Activated naive CD4-positive, alpha-beta T cell treated with anti-CD3 and anti-CD28 coated beads for 36 hours (primary cell): Measurements from ENCODE around the gene MARCHF10. TPM values are rescaled to one million over a fixed set of nuclear protein-coding genes. Genes with fewer than 3 reads are reported as not detected.

Experiments
- CTCF ChIA-PET: fragments of 350-600 bp; sonication (Branson Sonifier 250); formaldehyde crosslinking; loops from one replicate; lab custom pipeline; 2021; ENCODE audit warnings: antibody characterized with exemption; lab: Charles Lee
- DNase-seq: peaks from one replicate; pipeline ENCODE4 v3.0.0-alpha.2; 2020
- H3K27ac Mint-ChIP-seq: one replicate; pipeline ENCODE4 v1.8.0; 2021; ENCODE audit warnings: mild to moderate bottlenecking, mixed read lengths
- H3K27me3 Mint-ChIP-seq: one replicate; pipeline ENCODE4 v1.8.0; 2021; ENCODE audit warnings: low read depth, mixed read lengths
- H3K36me3 Mint-ChIP-seq: one replicate; pipeline ENCODE4 v1.8.0; 2021; ENCODE audit warnings: low read depth, mixed read lengths
- H3K4me1 Mint-ChIP-seq: one replicate; pipeline ENCODE4 v1.8.0; 2021; ENCODE audit warnings: low read depth, mixed read lengths
- H3K4me3 Mint-ChIP-seq: one replicate; pipeline ENCODE4 v1.8.0; 2021; ENCODE audit warnings: mild to moderate bottlenecking, moderate library complexity, mixed read lengths
- H3K9me3 Mint-ChIP-seq: one replicate; pipeline ENCODE4 v1.8.0; 2021; ENCODE audit warnings: mixed read lengths
- intact Hi-C: fragments of 100-400 bp; cut with micrococcal nuclease; formaldehyde crosslinking; loops from one replicate; pipeline ENCODE4 v1.15.1; 2023
- total RNA-seq, 2 experiments: library from RNA; stranded (reverse); gene quantifications; one replicate each; pipeline ENCODE4 v1.2.3, GENCODE V29; 2021

Gene MARCHF10
- total RNA-seq, 2 experiments from 2014 or later = not detected

DNA sequence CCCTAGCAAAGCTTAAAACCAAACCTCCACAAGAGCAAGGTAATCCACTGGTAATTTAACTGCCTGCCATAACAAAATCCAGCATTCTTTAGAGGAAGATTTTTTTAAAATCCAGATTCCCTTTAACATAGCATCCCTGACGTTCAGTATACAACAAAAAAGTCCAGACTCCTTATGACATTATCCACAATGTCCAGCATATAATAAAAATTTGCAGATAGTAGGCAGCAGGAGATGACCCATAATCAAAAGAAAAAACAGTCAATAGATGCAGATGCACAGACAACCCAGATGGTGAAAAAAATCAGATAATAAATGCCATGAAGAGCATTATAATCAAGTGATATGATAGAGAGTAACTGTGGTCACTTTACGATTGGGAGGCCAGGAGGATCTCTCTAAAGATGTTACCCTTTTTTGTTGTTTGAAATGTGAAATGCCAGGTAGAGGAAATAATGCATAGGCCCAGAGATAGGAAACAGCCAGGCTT lies 147.4 kb downstream of the MARCHF10 start:
- intact Hi-C loops = no loop called here
- no peak for DNase-seq
- no peak overlapping the region for H3K4me3 Mint-ChIP-seq
- H3K27me3 Mint-ChIP-seq = peaks cover 20% of the 10 kb centered on the region
- H3K4me1 Mint-ChIP-seq = no peaks in the 10 kb centered on the region
- CTCF ChIA-PET = interaction anchor here (0.5 kb wide), 1 partner anchor 523 kb away, joined by 5 read pairs; no protein-coding TSS in a partner anchor
- no peak overlapping the region for H3K27ac Mint-ChIP-seq
- peaks cover 12% of the 10 kb centered on the region for H3K9me3 Mint-ChIP-seq
- H3K36me3 Mint-ChIP-seq = peaks cover 3% of the 10 kb centered on the region

DNA sequence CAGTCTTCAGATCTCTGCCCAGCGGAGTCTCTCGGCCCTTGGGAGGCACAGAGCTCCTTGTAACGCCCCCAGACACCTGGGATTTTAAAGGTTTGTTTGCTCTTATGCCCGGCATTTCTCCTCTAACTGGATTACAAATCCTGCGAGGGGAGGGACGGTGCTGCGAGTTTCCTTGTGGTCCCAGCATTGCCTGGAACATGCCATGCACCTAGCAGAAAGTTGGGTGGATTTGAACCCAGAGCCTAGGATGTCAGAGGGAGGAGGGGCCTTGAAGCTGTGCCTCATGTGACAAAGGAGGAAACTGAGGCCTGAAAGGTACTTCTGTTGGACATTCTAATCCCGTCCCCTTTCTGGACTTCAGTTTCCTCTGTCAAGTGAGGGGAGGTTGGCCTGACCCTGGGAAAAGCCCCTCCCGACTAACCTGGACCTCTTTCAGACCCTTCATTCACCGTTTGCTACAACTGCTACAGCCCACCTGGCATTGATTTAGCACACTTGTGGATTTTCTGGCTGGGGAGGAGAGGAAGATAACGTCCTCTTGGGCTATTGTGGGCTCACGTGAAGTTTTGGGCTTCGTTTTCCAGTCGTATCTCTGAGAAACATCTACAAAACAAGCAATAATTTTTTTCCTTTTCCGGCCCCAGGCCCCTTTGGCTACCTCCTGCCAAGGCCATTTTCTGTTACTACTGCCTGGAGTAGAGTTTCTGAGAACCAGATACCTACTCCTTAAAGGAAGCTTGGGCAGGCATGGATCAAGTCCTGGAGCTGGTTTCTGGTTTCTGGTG lies 149.8 kb downstream of the MARCHF10 start:
- Mint-ChIP-seq H3K9me3 (peaks cover 12% of the 10 kb centered on the region), H3K27me3 (peaks cover 27% of the 10 kb centered on the region), H3K4me3 (no peak overlapping the region), H3K27ac (no peak overlapping the region), H3K4me1 (peaks cover 10% of the 10 kb centered on the region), H3K36me3 (peaks cover 3% of the 10 kb centered on the region)
- CTCF ChIA-PET = interaction anchor here (0.7 kb wide), 1 partner anchor 31 kb away, joined by 3 read pairs; no protein-coding TSS in a partner anchor
- intact Hi-C loops = no loop called here
- DNase-seq = no peak

DNA sequence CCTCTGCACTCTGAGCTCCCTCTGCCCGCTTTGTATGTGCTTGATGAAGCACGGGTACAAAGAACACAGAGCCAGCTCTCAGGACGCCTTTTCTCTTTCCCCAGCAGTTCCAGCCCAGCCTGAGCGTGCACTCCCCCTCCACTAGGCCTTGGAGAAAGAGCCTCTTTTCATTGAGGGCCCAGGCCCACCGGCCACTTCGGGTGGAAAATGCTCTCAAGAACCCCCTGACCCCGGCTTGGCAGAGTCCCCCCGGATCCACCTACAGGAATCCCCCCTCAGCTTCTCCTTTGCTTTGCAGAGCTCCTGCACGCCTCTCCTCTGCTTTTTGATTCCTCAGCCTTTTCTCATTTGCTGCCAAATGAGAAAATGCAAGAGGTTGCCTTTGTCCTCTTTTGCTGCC lies 150.4 kb downstream of the MARCHF10 start:
- CTCF ChIA-PET = interaction anchor here (0.7 kb wide), 1 partner anchor 31 kb away, joined by 3 read pairs; no protein-coding TSS in a partner anchor
- Mint-ChIP-seq H3K4me1 (peaks cover 10% of the 10 kb centered on the region), H3K36me3 (peaks cover 3% of the 10 kb centered on the region), H3K27me3 (peaks cover 27% of the 10 kb centered on the region), H3K9me3 (peaks cover 12% of the 10 kb centered on the region), H3K4me3 (no peak overlapping the region), H3K27ac (no peak overlapping the region)
- no peak for DNase-seq
- intact Hi-C loops = no loop called here

DNA sequence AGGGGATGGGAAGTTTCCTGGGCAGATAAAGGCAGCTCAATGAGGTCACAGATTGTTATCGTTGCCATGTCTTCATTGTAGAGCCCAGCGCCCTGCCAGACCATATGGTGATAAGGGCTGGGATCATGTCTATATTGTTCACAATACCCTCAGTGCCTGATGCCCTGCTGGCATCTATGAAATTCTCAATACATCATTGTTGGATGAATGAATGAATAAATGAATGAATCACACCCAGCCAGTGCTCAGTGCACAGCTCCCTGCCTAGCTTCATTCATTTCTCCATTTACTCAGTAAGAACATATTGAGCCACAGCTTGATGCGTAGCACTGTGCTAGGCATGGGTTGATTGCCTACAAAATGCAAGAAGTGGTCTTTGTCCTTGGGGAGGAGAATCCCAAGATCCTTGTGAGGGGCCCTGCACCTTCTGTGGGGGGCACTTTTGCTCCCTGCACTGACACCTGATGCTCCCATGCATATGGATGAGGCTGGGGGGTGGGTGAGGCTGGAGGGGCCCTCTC lies 150.9 kb downstream of the MARCHF10 start:
- CTCF ChIA-PET = interaction anchor here (0.6 kb wide), 1 partner anchor 102 kb away, joined by 3 read pairs; no protein-coding TSS in a partner anchor
- H3K9me3 Mint-ChIP-seq = peaks cover 12% of the 10 kb centered on the region

DNA sequence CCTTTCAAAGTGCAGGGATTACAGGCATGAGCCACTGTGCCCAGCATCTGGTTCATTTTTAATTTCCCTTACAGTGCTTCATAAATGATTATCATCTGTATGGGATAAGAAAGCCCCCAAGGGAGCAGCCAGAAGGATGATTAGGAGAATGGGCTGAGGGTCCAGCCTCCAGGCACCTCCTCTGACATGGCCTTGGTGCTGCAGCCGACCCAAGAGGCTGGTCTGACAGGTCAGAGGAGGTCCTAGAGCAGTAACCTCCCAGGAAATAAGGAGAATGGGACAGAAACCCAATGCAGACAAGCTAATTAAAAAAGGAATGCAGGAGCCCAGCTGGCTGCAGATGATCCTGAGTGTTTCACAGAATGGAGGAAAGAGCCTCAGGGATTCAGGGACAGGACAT lies 151.7 kb downstream of the MARCHF10 start:
- Mint-ChIP-seq H3K4me3 (no peak overlapping the region), H3K27ac (no peak overlapping the region), H3K9me3 (peaks cover 12% of the 10 kb centered on the region), H3K27me3 (peaks cover 37% of the 10 kb centered on the region), H3K36me3 (peaks cover 3% of the 10 kb centered on the region), H3K4me1 (peaks cover 19% of the 10 kb centered on the region)
- CTCF ChIA-PET = interaction anchor here (0.6 kb wide), 1 partner anchor 102 kb away, joined by 3 read pairs; no protein-coding TSS in a partner anchor
- intact Hi-C loops = no loop called here
- DNase-seq = no peak

More for the DNA sequence above, 150.9 kb downstream of the MARCHF10 start:
- no peak for DNase-seq
- peaks cover 3% of the 10 kb centered on the region for H3K36me3 Mint-ChIP-seq
- intact Hi-C loops = no loop called here
- peaks cover 13% of the 10 kb centered on the region for H3K4me1 Mint-ChIP-seq
- H3K4me3 Mint-ChIP-seq = no peak overlapping the region
- peaks cover 29% of the 10 kb centered on the region for H3K27me3 Mint-ChIP-seq
- H3K27ac Mint-ChIP-seq = no peak overlapping the region

DNA sequence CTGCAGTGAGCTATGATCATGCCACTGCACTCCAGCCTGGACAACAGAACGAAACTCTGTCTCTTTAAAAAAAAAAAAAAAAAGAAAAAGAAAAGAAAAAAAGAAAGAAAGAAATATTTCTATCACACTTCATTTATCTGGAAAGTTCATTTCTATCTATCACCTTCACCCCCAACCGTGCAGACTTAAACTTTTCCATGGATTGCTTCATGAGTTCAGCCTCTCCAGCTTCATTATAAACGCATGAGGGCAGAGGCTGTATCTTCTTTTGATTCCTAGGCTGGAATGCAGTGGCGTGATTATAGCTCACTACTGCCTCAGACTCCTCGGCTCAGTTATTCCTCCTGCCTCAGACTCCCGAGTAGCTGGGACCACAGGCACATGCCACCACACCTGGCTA lies 152.5 kb downstream of the MARCHF10 start:
- Mint-ChIP-seq H3K27me3 (peaks cover 40% of the 10 kb centered on the region), H3K27ac (no peak overlapping the region), H3K4me3 (no peak overlapping the region), H3K4me1 (peaks cover 19% of the 10 kb centered on the region), H3K9me3 (peaks cover 6% of the 10 kb centered on the region), H3K36me3 (peaks cover 1% of the 10 kb centered on the region)
- DNase-seq = no peak
- intact Hi-C loops = no loop called here
- CTCF ChIA-PET = interaction anchor here (0.6 to 0.7 kb wide), 4 partner anchors 17 to 1667 kb away, joined by 3 to 5 read pairs (median 4); no protein-coding TSS in a partner anchor

DNA sequence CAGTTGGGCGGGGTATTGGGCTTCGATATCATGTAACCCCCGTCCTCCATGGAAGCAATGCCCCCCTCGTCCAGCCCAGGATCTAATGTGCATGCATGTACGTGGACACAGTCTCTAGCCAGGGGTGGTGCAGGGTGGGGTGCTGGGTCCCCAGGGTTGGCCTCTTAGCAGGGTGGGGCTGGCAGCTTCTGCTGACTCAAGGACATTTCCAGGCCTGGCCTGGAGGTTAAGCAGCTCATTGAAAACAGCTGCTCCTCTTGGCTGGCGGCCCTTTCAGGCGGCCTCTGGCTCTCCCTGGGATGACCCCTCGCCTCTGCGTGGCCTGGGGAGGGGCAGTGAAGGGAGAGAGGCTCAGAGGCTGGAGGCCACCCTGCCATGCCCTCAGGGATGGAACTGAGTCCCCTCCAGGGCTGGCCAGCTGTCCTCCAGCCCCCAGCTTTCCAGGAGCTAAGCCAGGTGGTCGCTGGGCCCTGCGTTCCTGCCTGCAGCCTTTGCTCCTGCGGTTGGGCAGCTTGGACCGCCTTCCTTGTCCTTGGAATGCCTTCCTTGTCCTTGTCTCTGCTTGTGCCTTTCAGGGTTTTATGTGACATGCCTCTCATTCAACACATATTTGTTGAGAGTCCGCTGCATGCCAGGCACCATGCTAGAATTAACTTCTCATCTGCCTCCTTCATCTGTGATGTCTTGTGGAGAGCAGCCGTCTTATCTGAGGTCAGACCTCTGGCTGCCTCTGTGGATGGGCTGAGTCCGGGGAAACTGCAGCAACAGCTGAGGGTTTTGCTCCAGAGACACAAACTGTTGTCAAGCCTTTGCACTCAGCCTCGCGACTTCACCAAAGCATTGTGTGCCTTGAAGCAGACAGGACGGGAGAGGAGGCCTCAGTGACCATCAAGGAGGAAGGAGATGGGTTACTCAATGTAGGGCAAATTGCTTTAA lies 154.0 kb downstream of the MARCHF10 start:
- CTCF ChIA-PET = interaction anchor here (0.6 kb wide), 1 partner anchor 70 kb away, joined by 3 read pairs; no protein-coding TSS in a partner anchor
- DNase-seq = peak; percentile 27
- Mint-ChIP-seq H3K4me3 (peak overlapping the region; percentile 9), H3K9me3 (no peaks in the 10 kb centered on the region), H3K27ac (peak overlapping the region; percentile 41), H3K4me1 (peaks cover 19% of the 10 kb centered on the region), H3K27me3 (peaks cover 39% of the 10 kb centered on the region), H3K36me3 (no peaks in the 10 kb centered on the region)
- intact Hi-C loops = loop anchor here (1.0 to 2.0 kb wide), 9 partner anchors 11 to 968 kb away; partner anchors contain the start of genes MAP3K3 and METTL2A

DNA sequence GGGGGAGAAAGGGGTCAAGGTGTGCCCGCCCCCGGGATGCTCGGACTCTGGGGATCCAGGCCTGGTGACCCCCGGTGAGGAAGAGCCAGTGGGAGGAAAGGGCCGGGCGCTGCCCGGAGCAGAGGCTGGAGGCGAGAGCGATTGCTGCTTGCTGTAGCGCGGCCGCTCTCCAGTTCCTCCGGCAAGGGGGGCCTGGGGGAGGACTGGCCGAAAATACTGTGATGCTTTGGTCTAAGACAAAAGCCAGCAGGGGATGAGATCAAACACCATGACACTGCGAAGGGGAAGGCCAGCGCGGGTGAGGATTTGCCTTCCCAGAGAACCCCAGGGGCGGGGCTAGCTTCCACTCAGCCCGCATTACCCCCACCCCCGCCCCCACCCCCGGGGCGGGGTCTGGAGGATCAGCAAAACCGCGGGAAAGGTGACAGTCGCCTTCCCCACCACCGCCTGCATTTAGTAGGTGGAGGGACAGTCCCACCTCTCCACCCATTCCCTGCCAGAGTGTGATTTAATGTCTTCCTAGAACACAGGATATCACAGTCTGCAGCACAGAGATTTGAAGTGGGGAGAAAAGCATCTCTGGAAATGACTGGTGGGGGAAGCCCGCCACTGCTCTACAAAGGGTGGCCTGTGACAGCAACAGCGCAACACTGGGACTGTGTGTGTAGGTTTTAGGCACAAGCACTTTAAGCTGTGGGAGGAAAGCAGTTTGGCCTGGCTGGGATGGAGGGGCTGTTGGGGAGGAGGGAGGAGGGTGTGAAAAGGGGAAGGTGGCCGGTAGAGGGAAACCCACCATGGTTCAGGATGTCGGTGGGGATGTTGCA lies 154.9 kb downstream of the MARCHF10 start:
- Mint-ChIP-seq H3K27me3 (peaks cover 39% of the 10 kb centered on the region), H3K4me1 (peaks cover 19% of the 10 kb centered on the region), H3K36me3 (no peaks in the 10 kb centered on the region), H3K9me3 (no peaks in the 10 kb centered on the region), H3K4me3 (peak overlapping the region; percentile 76), H3K27ac (peak overlapping the region; percentile 69)
- CTCF ChIA-PET = no interaction called here
- peak; percentile 98 for DNase-seq
- intact Hi-C loops = loop anchor here (1.0 to 2.0 kb wide), 9 partner anchors 10 to 969 kb away; partner anchors contain the start of genes MAP3K3 and METTL2A

DNA sequence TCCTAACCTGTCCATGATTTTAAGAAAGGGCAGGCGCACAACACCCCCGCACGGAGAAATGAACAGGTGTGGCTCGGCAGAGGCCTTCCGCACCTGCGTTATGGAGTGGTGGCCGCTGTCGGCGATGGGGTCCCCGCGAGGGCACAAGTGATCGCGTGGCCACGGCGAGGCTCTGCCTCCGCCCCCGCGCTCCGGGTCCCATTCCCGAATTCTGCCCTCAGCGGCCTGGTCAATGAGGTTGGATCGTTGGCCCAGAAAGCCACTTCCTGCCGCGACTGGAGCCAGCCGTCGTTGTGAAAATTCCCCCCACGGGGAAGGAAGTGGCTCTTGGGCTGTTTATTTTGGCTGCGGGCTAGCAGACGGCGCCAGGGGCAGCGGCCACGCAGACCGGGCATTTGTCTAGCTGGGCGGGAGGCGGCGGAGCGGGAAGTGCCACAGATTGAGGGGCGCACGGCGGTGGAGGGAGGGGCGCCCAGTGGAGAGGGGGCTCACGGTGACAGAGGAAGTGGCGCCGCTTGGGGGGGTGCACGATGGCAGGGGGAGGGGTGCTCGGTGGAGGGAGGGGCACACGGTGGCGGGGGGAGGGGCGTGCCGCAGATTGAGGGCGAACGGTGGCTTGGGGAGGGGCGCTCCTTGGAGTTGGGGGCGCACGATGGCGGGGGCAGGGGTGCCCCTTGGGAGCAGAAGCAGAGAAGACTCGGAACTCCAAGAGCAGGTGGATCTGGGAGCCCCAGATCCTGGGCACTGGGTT lies 155.7 kb downstream of the MARCHF10 start:
- intact Hi-C loops = loop anchor here (1.0 to 2.0 kb wide), 9 partner anchors 9 to 970 kb away; partner anchors contain the start of genes MAP3K3 and METTL2A
- no peaks in the 10 kb centered on the region for H3K36me3 Mint-ChIP-seq
- no peaks in the 10 kb centered on the region for H3K9me3 Mint-ChIP-seq
- CTCF ChIA-PET = no interaction called here
- H3K4me3 Mint-ChIP-seq = peak overlapping the region; percentile 76
- peaks cover 19% of the 10 kb centered on the region for H3K4me1 Mint-ChIP-seq
- peak; percentile 55 for DNase-seq
- peaks cover 36% of the 10 kb centered on the region for H3K27me3 Mint-ChIP-seq
- peak overlapping the region; percentile 69 for H3K27ac Mint-ChIP-seq
